GM19468 (cell line): ENCODE measurements around the gene UBE2S.
"Not testable (repeated sequence)": the region's sequence is repeated elsewhere in the genome, so short reads cannot be mapped to it uniquely, and the experiment has no call there.

Experiments used
- ATAC-seq: cut with Tn5 transposase; IDR thresholded peaks from one replicate; pipeline ENCODE4 v1.9.1; 2021; ENCODE audit warnings: mild to moderate bottlenecking, moderate library complexity, moderate number of reproducible peaks; ENCODE audit not compliant: unreplicated experiment; ENCODE audit errors: extremely low read depth

Gene UBE2S

DNA sequence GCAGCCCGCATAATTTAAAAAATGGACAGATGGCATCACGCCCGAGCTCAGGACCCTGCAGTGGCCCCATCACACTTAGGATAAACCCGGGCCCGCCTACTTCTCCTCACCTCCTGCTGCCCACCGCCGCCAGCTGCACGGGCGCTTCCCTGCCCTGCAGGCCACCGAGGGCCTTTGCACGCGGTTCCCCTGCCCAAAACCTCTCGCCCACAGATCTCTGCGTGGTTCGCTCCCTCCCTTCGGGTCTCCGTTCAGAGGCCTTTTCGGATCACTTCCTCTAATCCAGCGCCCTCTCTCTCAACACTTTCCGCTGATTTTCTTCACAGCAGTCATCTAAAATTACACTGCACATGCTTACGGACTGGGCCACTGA, 33.7 kb upstream of the UBE2S start:
- ATAC-seq: no peak

DNA sequence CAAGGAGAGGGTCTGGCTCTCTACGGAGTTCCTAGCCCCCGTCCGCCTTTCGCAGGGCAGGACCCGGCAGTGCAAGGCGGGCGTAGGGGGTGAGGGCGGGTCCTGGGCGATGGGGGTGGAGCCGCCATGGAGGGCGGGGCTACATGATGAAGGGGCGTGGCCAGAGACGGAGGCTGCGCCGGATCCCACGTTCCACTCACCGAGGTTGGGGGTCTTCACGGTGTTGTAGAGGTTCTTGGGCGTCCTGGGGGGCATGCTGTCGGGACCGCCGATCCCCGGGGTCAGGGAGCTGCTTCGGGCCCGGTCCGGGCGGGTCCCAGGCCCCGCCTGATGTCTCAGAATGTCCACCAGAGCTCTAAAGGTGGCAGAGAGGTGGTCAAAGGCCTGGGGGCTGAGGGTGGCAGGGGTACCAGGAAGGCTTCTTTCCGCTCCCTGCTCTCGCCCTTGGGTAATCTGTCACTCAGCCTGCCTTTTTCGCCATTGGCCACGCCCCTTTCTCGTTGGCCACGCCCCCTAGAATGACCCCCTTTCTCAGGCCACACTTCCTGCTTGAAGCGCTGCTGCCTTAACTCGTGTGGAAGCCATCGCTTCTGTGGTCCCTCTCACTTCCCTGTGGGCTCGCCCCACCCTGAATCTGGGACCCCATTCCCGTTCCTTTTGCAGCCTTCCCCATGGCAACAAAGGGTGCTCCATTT, 33.0 kb upstream of the UBE2S start:
- no peak for ATAC-seq

DNA sequence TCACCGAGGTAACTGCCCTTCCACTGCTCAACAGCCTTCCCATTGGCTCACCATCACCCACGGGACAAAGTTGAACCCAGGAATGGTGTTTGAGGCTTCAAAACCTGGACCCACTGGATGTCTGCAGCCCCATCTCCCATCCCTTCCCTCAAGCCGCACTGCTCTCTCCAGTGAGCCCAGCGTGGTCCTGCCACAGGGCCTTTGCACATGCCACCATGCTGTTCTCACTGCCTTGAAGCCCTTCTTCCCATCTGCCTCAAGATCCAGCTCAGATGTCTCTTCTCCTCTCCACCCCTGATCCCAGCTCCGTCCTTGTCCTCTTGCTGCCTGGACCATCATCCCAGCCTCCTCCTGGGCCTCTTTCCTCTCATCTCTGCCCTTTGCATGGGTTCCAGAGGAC, 31.5 kb upstream of the UBE2S start:
- no peak for ATAC-seq

DNA sequence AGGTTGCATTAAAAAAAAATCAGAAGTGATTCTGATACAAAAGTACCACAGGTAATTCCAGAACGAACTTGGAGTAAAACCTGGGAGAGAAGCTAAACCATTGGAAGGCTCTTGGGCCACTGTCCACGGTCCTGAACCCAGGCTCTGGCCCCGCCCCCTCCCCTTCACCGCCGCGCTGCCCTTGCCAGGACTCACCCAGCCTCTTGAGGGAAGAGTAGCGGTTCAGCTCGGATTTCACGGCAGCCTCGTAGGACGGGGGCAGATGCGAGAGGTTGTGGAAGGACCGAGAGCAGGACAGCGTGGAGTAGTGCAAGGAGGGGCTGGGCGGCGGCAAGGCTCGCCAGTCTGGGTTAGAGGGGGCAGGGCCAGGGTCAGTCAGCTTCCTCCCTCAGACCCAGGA, 29.8 kb upstream of the UBE2S start:
- no peak for ATAC-seq

DNA sequence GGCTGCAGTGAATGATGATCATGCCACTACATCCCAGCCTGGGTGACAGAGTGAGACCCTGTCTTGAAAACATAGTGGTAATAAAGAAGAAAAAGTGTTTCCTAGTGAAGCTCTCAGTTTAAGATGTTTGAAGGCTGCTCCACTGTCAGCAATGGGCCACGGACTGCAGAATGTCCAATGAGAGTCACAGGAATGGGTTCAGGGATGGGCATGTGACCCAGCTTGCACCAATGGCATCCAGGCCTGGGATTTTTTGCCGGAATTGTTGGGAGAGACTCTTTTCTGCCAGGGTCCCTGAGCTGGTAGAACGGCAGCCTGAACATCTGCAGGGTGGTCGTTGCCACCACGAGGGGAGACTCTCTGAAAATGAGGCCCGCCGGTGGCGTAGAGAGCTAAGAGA, 29.3 kb upstream of the UBE2S start:
- no peak for ATAC-seq

DNA sequence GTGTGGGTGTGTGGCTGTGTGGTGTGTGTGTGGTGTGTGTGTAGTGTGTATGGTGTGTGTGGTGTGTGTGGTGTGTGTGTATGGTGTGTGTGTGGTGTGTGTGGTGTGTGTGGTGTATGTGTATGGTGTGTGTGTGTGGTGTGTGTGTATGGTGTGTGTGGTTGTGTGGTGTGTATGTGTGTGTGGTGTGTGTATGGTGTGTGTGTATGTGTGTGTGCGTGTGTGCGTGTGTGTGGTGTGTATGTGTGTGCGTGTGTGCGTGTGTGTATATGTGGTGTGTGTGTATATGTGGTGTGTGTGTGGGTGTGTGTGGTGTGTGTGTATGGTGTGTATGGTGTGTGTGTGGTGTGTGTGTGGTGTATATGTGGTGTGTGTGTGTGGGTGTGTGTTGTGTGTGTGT, 27.4 kb upstream of the UBE2S start:
- no peak for ATAC-seq

DNA sequence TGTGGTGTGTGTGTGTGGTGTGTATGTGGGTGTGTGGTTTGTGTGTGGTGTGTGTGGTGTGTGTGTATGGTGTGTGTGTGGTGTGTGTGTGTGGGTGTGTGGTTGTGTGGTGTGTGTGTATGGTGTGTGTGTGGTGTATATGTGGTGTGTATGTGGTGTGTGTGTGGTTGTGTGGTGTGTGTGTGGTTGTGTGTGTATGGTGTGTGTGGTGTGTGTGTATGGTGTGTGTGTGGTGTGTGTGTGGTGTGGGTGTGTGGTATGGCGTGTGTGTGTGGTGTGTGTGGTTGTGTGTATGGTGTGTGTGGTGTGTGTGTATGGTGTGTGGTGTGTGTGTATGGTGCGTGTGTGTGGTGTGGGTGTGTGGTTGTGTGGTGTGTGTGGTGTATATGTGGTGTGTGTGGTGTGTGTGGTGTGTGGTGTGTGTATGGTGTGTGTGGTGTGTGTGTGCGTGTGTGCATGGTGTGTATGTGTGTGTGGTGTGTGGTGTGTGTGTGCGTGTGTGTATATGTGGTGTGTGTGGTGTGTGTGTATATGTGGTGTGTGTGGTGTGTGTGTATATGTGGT, 26.9 kb upstream of the UBE2S start:
- ATAC-seq: no peak

DNA sequence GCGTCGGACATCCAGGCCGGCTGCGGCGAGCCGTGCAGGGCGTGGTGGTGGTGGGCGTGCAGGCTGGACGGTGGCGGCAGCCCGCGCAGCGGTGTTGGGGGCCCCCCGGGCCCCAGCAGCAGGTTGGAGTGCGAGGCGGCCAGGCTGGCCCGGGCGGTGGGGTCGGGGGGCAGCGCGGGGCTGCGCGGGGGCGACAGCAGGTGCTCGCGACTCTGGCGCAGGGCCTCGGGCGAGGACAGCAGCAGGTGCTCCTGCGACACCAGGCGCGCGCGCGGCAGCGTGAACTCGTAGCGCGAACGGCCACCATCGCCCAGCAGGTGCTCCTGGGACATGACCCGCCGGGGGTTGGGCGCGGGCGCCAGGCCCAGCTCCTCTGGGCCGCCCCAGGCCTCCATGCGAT, 25.7 kb upstream of the UBE2S start:
- ATAC-seq: no peak

DNA sequence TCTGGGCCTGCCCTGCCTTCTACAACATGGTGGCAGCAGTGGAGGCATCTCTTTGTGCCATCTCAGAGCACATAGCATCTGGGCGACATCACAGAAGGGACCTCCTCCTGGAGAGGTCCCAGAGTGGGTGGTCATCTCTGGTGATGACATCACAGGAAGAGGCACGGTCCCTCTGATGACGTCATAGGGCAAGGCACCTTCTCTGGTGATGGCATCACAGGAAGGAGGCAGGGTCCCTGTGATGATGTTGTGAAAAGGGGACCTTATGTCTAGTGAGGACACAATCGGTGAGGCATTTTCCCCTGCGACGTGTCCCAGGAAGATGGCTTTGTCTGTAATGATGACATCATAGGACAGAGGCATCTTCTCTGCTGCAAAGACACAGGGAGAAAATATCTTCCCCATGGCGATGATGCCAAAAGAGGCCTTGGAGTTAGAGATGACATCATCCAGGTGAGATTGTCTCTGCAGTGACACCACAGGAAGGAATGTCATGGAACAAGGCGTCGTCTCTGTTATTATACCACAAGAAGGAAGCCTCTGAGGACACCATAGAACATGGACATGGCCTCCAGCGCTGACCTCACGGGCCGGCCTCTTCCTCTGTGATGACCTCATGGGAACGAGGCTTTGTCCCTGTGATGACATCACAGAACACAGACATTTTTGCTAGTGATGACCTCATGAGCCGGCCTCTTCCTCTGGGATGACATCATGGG, 24.8 kb upstream of the UBE2S start:
- ATAC-seq: no peak

DNA sequence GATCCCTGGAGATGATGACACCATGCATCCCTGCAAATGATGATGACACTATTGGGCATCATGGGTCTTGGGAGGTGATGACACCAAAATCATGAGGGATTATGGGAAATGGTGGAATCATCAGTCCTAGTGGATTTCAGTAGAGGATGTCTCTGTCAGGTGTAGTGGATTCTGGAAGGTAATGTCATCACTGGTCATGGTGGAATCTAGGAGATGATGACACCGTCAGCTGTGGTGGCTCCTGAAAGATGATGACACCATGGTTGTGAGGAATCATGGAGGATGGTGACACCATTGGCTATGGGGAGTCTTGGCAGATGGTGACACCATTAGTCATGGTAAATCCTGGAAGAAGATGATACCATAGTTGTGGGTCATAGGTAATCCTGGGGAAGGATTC, 23.6 kb upstream of the UBE2S start:
- ATAC-seq: no peak

DNA sequence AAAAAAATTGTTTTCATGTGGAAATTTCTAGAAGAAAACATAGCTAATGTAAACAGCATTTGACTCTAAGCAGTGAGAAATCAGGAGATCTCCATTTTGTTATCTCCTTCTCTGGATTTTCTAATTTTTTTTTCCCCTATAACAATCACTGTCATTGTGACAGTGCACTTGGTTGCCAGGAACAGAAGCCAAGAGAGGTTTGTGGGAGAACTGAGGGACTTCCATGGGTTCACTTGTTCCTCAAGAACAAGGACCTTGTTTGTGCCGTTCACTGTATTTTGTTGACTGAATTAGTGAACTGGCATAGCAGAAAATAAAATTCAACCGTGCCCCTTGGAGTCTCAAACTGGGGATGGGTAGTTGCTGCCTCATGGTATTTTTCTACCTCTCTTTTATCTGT, 18.5 kb upstream of the UBE2S start:
- ATAC-seq: no peak

DNA sequence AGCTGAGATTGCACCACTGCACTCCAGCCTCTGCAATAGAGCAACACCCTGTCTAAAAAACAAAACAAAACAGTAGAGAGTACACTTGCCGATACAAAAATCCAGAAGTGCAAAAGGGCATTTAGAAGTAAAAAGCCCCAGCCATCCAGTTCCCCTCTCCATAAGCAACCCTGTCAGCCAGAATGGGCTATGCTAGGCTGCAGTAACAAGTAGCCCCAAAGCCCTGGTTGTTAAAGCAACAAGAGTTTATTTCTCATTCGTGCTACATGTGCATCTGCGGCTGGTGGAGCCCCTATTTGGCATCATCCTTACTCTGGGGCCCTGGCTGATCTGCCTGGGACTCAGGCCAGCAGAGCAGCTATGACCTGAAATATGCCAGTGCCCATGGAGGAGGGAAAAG, 16.9 kb upstream of the UBE2S start:
- no peak for ATAC-seq

DNA sequence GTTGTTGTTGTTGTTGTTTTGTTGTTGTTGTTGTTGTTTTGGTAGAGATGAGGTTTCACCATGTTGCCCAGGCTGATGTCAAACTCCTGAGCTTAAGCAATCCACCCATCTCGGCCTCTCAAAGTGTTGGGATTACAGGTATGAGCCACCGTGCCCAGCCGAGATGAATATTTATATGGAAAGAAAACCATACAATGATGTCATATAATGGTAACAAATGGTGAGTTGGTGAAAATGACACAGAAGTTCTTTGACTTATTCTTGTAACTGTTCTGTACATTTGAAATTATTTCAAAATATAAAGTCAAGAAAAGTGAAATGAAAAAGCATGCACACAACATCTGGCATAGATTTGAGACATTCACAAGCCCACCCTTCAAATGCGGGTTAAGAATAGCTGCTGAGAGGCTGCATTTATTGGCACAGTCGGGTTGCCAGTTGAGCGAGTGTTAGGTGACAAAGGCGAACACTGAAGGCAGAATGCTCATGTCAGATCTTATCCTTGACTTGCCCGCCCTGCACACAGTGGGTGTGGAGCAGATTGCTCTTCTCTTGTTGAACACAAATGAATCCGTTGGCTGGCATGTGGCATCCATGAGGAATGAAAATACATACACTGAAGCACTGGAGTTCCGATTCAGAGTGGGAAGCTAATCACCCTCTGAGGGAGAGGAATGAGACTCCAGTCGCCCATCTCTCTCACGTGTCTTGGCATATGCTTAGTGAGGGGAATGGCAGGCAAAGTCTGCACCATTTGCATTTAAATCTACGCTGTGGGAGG, 15.8 kb upstream of the UBE2S start:
- no peak for ATAC-seq

DNA sequence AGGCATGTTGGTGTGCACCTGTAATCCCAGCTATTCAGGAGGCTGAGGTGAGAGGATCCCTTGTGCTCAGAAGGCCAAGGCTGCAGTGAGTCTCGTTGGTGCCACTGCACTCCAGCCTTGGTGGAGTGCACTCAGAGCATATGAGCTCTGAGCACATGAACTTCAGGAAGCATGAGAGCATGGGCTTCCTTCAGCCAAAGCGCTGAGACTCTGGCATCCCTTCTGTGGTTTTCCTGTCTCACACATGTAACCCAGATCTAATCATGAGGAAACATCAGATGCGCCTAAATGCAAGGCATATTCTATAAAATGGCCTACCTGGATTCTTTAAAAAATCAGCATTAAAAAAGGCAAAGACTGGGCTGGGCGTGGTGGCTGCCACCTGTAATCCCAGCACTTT, 13.7 kb upstream of the UBE2S start:
- not testable (repeated sequence) for ATAC-seq

DNA sequence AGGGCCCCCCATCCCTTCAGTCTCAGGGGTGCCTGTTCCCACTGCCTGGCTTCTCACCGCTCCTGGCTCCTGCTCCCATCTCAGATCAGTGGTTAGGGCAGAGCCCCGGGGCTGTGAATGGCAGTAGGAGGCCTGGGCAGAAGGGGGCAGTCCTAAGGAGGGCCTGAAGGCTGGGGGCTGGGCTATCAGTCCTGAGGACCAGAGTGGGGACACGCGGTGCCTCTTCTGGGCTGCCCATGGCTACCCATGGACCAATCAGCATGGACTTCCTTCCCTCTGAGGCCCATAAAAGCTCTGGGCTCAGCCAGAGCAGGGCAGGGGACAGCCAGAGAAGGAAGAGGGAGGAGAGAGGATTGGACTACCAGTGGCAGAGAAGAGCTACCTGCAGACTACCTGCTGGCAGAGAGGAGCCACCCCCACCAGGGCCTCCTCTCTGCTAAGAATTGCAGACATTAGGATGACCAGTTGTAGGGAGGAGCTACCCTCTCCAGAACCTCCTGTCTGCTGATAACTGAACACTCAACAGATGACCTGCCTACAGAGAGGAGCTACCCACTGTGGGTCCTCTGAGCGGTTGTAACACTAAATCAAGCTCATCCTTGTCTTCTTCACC, 12.1 kb upstream of the UBE2S start:
- no peak for ATAC-seq

DNA sequence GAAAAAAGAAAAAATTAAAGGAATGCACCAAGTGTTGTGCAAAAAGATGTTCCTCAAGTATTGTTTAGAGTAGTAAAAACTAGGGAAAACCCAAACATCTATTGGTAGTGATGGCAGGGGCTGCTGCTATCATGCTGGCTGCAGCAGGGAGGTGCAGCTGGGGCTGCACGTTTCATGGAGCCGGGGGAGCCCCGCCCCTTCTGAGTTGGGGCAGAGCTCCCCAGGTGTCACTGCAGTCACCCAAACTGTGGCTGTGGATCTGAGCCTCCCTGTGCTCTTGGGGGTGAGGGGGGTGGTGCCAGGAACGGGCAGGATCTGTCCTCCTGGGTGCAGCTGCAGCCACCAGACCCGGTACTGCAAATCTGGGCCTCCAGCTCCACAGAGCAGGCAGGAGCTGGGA, 11.5 kb upstream of the UBE2S start:
- ATAC-seq: no peak

DNA sequence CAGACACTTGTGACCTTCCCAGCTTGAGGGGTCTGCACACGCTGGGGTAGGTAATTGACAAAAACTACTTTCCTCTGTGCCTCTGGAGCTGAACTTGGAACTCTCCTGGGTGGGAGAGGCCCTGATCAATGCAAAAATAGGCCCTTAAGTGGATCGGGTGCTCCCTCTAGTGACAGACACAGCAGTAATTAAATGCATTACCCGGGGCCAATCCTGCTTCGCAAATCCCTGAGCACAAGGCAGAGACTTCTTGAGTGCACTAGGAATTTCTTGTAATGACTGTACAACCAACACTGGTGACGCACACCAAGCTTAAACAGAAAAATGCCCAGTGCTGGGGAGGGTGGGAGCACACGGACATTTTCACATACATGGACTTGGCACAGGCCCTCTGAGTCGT, 10.6 kb upstream of the UBE2S start:
- no peak for ATAC-seq

DNA sequence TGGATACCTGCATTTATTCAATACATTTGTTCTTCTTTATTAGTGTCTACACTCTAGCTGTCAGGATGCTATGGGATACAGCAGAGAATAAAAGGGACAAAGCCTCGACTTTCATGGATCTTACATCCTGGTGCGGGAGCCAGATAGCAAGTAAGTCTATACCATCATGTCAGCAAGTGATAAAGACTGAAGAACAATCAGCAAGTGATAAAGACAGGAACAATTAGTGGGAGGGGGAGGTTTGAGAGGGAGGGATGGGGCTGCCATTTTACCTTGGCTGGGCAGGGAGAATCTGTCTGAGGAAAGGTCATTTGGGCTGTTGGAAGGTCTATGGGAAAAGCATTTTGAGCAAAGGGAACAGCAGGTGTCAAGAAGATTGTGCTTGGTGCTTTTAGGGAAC, 2.6 kb upstream of the UBE2S start:
- ATAC-seq: no peak

DNA sequence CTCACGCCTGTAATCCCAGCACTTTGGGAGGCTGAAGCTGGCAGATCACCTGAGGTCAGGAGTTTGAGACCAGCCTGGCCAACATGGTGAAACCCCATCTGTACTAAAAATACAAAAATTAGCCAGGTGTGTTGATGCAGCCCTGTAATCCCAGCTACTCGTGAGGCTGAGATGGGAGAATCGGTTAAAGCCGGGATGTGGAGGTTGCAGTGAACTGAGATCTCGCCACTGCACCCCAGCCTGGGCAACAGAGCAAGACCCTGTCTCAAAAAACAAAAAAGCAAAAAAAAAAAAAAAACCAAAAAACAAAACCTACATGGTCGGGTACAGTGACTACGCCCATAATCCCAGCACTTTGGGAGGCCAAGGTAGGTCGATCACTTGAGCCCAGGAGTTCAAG, 1.6 kb upstream of the UBE2S start:
- not testable (repeated sequence) for ATAC-seq

DNA sequence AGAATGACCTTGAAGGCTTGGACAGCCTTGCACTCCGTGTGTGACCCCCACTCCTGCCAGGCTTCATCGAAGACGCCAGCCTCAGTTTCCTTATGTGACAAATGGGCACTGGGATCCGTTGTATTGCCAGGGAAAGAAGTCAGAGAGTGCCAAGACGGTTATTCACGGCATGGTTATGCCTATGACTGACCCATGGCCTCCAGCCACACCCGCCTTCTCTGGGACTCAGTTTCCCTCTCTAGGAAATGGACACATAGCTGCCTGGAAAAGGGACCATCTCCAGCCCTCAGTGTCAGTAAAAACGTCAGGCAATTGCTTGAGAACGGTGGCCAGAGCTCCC, 915 bp upstream of the UBE2S start:
- no peak for ATAC-seq
